Stimulated activated CD4-positive, alpha-beta T cell treated with anti-CD3 and anti-CD28 coated beads, Interleukin-15, amount 100 ng/mL, for 48 hours (primary cell): Measurements from ENCODE around the gene DPEP2.
"Not testable (repeated sequence)": the region's sequence is repeated elsewhere in the genome, so short reads cannot be mapped to it uniquely, and the experiment has no call there.

ENCODE experiments used
- DNase-seq, 2 donors: peaks; one replicate each; pipeline ENCODE4 v3.0.0-alpha.2; 2020; ENCODE audit warnings: low read depth in 2 of 2

The DPEP2 gene

DNA sequence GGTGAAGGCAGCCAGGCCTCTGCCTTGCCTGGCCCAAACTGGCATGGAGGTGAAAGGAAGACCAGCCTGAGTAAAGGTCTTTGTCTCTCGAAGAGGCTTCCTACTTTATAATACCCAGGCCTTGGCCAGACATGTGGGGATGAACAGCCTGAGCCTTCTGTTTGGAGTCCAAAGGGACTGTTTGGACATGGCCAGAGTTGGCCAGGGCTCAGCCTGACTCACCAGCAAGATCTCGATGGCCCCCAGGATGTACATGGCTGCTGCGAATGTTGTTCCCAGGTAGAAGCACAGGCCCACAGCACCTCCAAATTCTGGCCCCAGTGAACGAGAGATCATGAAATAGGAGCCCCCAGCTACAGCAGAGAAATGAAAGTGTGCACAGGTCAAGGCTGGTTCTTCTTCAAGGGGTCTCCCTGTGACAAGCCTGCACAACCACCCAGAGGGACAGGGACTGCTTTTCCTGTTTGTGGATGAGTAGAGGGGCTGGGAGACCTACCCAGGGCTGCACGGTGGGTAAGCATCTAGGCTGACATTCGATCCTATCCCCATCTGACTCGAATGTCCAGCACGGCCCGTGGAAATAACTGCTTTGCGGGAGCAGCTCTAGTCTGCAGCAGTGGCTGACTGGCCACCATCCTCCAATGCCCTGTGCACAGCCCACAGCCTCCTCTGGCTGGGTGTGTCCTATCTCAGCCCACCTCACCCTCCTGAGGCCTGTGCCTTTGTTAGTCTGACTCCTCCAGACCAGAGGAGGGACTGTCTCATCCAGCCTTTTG lies 44.7 kb downstream of the DPEP2 start:
- no peak for DNase-seq

DNA sequence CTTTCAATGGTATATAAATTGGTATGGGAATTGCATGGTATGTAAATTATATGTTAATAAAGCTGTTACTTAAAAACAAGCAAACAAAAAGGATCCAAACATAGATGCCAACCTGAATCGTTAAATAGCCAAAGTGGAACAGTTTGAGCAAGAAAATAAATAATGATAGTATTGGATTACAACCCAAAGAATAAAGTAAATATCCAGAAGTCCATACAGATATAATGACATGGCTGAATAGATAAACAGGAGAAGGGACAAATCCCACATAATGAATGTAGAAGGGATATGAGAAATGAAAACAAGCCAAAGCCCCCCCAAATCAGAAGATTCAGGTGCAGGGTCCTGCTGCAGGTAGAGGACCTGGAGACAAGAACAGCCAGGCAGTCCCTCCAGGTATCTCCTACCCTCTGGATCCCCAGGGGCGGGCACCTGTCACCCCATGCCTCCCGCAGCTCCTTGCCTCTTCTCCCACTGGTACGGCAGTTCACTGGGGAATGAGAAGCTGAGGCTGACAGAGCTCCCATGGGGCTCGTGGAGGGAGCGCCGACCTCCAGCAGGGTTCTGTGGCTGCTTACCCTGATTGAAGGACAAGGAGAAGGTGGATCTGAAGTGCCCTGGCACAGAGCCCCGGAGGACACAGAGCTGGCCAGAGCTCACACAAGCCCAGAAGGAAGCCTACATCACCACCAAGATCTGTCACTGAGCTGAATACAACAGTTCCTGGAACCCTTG lies 45.5 kb downstream of the DPEP2 start:
- DNase-seq: no peak

DNA sequence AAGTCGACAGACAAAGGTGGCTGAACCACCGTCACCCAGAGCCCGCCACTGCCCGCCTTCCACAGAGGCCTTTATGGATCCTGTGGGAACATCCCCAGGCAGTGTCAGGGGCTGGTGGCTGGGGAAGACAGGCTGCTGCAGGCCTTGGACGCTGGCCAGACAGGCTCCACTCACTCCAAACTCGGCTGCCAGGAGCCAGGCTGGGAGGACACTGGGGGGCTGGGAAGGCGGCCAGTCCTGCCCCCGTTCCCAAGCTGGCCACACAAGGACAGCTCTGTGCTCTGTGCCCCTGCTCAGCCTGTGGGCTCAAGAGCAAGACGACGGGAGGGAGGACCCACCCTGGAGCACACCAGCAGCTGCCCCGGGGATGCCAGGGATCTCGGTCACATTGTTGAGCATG lies 47.8 kb downstream of the DPEP2 start:
- DNase-seq: no peak

DNA sequence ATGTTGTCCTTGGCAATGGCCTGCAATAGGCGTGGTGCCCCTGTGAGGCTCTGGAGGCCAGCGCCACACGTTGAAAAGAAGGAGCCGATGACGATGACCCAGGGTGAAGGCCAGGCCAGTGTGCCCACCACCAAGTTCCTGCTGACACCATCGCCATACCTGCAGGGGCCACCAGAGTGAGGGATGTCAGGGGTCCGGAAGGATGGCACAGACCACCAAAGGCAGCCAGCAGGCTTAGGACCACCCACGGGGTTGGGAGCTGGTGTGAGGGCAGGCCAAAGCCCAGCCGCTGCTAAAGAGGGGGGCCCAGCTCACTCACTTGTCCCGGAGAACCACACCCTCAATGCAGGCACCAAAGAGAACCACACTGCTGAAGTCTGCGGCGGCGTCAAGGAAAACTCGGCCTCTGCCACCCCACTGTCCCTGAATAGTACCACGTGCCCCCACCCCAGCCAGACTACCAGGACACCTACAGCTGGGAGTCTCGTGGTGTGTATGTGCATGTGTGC lies 48.9 kb downstream of the DPEP2 start:
- DNase-seq: no peak

DNA sequence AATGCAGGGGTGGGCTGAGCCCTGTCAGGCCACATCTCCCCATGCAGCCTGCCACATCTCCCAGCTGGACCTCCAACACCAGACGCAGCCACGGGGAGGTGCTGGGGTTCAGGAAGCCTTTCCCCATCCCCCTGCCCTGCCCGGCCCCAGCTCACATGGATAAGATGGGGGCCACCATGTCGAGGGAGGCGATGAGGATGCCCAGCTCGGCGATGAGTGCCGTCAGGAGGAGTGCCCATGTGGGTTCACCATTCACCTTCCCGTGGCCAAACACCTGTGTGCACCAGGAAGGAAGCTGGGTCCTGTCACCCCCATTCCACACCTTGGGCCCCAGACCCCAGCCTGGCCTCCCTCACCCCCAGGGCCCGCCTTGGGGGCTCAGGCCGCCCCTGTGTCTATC lies 49.6 kb downstream of the DPEP2 start:
- no peak for DNase-seq

DNA sequence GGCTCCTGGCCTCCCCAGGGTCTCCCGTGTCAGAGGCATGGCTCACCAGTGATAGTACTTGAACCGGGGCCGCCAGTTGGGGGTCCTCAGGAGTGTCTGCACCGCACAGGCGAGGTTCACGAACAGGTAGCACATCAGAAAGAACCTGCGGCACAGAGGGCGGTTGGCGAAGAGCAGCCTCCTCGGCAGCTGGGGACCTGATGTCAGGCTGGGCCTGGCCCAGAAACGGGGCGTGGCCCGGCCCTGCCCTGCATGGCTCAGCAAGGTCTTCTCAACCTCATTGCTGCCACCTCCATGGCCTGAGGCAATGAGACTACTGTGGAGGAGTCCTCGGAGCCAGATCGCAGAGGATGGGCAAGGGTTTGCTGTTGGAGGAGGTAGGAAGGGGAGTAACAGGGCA lies 51.3 kb downstream of the DPEP2 start:
- DNase-seq: no peak

DNA sequence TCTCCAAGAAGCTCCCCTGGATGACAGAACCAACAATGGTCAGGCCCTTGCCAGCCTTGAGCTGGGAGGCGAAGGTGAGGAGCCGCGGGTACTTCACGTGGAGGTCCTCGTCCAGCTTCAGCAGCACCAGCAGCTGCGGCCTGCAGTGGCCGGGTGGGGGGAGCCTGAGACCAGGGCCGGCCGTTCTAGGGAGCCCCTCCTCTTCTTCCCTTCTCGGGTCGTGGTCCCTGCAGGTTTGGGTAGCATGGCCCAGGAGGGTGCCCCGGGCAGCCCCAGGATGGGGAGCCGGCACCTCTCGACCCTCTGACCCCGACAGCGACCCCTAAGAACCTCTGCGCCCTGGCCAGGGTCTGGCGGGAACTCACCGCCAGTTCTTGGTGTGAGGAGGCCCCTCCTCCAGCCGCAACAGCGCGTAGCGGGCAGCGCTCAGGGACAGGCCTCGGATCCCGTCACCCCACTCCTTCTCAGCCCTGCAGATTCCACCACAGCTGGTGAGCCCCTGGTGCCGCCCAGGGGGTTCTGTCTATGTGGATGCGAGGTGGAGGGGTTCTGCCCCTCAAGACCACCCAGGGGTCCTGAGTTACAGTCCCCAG lies 52.2 kb downstream of the DPEP2 start:
- no peak for DNase-seq

DNA sequence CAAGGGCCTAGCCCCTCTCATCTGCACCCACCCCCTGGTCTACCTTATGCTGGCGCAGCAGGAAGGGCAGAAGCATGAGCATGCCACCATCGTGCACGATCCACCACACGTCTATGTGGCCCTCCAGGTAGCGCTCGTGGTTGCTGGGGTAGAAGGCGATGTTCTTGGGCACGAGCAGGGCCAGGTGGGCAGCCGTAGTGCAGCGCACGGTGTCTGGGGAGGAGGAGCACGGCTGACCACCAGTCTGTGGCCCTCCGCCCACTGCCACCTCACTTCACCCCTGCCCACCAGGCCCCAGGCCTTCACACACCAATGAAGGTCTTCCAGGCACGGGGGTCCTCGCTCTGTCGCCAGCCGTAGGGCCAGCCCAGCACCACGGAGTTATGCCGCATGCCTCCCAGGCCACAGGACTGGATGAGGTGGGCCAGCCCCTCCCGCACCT lies 53.1 kb downstream of the DPEP2 start:
- DNase-seq: no peak

DNA sequence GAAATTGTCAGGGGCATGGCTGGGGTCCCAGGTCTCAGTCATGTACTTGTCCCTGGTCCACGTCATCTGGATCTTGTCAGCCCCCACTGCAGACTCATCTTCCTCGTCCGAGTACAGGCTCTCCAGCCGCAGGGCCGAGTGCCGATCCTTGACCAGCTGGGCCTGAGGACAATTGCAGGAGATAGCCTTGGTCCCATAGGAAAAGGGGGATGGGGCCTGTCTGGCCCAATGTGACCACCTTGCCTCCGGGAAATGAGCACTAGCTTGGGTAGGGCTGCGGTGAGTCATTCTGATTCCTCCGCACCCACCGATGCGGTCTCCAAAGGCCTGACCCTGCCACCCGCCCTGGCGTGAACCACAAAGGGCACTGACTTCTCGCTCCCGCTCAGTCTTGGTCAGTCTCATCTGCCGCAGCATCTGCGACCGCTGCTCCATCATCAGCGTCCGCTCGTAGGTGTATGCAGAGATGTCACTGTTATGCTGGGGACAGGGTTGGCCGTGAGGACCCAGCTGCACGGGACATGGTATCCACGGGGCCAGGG lies 53.8 kb downstream of the DPEP2 start:
- DNase-seq: no peak

DNA sequence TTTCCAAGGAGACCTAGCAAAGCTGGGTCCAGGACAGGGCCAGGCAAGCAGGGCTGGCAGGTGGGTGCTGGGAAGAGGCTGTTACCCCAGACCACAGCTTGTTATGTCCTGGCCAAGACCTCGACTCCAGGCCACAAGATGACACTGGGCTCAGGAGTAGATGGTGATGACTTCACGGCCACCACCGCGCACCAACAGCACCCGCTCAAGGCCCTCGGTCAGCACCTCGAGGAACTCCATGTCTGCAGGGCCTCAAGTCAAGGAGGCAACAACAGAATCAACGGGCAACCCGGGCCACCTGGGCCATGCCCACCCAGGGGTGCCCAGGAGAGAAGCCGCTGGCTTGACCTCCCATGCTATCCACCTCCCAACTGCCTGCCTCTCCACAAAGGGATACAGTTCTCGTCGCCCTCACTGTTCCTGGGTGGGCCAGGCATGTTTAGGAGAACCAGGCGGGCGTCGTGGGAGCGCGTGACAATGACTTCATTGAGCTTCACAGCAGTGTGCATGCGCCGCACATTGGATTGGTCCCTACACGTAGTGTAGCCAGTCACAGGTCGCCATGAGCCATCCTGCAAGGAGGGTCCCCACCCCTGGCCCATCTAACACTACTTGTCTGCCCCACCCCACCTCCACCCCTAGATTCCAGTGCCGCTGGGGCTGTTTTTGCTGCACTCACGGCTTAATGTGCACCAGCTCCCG lies 54.4 kb downstream of the DPEP2 start:
- no peak for DNase-seq

DNA sequence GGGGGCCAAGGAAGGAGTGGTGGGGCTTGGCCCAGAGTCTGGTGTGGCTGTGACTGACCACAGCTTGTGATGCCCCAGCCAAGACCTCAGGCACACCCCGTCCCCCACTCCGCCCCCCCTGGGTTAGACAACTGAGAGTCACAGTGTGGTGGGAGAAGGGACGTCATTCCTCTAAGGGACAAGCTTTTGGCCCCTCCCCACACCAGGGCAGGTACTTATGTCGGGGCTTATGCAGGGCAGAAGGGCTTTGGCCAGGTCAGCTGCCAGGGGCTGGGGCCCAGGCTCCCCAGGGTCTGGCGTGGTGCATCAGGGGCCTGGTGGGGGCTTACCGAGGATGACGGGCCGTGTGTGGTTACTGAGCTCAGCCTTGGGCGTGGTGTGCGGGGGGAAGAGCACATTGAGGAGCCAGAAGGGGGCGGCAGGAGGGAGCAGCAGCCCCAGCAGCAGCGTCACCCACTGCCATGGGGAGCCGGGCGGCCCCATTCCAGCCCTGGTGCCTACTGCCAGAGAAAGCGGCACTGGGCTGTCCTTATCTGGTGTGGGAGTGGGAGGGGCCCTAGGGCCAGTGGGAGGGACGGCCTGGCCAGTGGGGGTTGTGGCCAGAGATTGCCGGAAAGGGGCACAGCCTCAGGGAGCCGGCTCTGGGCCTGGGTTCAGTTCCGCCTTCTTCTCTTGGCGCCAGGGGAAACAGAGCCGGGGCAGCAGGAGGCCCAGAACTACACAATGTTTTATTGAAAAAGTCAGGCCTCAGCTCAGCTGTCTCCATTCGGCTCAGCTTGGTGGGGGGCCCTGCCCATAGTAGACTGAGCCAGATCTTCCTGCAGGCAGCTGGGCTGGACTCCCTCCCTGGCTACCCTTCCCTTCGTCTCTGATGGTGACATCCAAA lies 55.4 kb downstream of the DPEP2 start, which contains the start of gene LCAT:
TSS of gene LCAT (minus strand) at position 502 of the 886 bp plus-strand sequence. CDS start at position 483, 19 bp downstream.
- no peak for DNase-seq

DNA sequence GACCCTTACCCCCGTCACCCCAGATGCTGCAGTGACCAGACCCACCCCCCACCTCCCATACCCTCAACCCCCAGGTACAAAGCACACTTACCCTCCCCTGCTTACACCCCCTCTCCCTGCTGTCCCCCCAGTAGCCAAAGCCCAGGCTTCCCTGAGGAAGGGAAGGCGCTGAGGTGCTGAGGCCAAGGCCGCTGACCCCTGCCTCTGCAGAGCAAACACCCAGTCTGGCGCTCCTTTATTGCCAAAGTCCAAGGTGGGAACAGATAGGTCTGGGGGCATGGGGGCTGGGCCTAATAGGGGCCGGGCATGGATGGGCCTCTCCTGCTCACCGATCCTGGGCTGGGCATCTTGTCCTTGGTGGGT lies 56.0 kb downstream of the DPEP2 start:
- no peak for DNase-seq

DNA sequence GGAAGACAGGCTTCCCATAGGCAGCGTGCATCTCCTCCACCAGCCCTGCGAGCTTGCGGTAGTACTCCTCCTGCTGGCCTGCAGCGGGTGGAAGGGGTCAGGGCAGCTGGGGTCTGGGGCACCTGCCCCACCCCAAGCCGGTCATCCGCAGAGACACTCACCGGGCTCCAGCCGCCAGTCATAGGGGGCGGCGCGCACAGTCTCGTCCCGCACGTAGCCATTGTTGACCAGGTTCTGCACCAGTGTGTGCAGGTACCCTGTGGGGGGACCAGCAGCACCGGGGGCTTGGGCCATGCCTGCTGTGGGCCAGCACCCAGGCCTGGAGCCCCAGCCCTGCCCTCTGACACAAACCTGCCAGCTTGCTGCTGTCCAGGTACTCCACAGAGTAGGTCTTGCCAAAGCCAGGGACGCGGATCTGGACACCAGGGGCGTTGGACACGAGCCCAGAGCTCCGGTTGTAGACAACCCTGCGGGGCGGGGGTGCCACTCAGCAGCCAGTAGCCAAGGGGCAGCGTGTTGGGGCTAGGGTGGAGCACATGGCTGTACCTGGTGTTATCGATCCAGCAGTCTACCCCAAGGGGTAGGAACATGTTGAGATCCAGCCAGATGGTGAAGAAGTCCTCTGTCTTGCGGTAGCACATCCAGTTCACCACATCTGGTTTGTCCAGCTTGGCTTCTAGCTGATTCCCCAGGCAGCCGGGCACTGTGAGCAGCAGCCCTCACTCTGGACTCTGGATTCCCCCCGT lies 56.6 kb downstream of the DPEP2 start:
- no peak for DNase-seq

DNA sequence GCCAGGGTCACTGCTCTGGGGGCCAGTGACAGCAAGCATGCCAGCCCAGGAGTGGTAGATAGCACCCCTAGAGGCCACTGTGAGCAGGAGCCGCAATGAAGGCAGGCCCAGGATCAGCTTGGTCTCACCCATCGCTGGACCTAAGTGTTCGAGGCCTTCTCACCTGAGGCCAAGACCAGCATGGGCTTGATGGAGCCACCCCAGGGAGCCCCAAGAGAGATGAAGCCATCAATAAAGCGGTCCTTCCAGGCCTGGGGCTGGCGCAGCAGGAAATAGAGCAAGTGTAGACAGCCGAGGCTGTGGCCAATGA lies 57.1 kb downstream of the DPEP2 start:
- peak in 1 of 2 donors; percentile 19 for DNase-seq

DNA sequence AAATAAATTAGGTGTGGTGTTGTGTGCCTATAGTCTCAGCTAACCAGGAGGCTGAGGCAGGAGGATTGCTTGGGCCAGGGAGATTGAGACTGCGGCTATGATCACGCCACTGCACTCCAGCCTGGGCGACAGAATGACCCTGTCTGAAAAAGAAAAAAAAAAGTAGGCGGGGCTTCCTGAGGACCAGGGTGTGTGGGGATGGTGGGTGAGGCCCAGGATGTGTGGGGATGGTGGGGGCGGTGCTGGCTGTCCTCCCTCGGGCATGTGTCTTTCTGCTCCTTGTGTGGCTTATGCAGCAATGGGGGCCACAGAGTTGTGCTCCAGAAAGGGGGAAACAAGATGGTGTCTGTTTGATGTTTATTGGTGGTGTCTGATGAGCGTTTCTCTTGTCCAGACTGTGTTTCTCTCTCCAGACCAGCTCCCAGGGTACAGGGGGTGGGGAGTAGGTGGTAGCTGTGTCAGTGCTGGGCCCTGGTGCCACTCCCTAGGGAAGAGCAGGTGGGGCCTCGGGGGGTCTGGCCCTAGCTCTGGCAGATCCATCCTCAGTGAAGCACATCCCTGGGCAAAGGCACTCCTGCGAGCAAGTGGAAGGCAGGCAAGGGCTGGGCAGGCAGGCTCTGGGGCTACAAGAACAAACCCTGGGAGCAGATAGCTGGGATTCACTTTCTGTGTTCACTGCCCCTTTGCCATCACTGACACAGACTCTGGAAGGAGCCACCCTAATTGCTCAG lies 57.6 kb downstream of the DPEP2 start:
- DNase-seq: no peak

DNA sequence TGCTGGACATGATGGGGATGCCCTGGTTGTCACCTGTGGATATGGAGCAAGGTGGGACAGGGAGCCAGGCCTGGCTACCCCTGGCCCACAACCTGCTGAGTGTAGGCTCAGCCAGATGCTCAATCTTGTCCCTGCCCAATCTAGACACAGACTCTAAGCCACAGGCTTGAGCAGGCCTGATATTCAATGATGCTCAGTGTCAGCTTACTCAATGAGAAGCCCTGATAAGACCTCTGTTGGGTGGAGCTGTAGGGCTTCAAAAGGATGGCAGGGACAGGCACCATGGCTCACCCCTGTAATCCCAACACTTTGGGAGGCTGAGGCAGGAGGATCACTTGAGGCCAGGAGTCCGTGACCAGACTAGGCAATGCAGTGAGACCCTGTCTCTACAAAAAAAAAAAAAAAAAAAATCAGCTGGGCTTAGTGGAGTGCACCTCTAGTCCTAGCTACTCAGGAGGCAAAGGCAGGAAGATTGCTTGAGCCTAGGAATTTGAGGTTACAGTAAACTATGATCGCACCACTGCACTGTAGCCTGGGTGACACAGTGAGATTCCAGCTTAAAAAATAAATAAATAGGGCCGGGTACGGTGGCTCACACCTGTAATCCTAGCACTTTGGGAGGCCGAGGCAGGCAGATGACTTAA lies 58.7 kb downstream of the DPEP2 start:
- no peak for DNase-seq

DNA sequence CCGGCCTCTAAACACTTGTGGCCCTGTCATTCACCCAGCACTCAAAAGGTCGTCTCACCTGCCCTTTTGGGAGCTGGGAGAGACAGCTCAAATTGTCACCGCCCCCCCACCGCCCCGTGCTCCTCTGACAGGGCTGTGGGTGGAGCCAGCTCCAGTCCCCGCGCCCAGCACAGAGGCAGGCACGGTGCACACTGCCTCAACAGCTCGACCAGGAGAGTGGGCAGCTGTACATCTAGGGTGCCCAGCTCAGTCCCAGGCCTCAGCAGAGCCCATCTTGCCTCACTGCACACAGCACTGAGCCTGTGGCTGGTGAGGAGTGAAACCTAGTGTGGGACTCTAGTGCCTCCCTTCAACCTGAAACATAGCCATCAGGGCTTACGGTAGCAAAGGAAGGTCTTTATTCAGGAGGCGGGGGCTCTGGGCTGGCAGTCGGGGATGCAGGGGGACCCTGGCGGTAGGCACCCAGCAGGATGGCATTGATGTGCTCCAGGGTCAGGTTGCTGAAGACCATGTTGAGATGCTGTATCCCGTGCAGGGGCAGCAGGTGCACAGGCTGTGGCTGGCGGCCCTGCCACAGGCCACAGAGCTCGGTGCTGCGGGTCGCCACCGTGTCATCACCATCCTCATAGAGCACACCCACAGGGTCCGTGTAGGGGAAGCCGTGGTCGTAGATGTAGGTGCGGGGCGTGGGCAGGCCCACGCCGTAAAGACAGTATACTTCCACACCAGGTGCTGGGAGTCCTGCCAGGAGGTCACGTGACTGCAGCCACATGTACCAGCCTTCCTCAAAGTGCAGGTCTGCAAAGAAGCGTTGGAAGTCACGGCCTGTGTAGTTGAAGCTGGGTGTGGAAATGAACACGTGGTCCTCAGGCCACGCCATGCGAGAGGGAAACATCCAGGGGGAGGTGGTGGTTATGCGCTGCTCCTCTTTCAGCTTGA lies 59.5 kb downstream of the DPEP2 start:
- peak in 1 of 2 donors; percentile 38 for DNase-seq

DNA sequence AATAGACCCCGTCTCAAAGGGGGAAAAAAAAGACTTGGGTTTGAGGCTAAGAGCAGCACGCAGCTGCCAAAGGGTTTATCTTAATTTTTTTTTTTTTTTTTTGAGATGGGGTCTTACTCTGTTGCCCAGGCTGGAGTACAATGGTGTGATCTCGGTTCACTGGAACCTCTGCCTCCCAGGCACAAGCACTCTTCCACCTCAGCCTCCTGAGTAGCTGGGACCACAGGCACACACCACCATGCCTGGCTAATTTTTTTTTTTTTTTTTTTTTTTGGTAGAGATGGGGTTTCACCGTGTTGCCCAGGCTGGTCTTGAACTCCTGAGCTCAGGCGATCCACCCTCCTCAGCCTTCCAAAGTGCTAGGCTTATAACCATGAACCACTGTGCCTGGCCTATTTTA lies 61.6 kb downstream of the DPEP2 start:
- DNase-seq: not testable (repeated sequence)
